GM12874 (cell line): ENCODE data around the gene DPF1.

ENCODE experiments used
- CTCF ChIP-seq: IDR thresholded peaks from 2 replicates; pipeline ENCODE4 v1.5.1; 2011; ENCODE audit warnings: low read depth, mild to moderate bottlenecking, control low read depth, low read length, moderate library complexity; ENCODE audit not compliant: insufficient read depth

Gene DPF1

GRCh38 chr19:38229585-38230073, 5.6 kb upstream of the DPF1 start:
- no peak for TF ChIP-seq CTCF

GRCh38 chr19:38228491-38229439, 4.7 kb upstream of the DPF1 start:
- TF ChIP-seq CTCF, result no peak

- no peak for TF ChIP-seq CTCF
Measured at GRCh38 chr19:38228005-38228377, 4.0 kb upstream of the DPF1 start.

- TF ChIP-seq CTCF, result no peak
Measured at GRCh38 chr19:38227287-38228004, 3.4 kb upstream of the DPF1 start.

GRCh38 chr19:38223617-38224013, 407 bp downstream of the DPF1 start:
- no peak for TF ChIP-seq CTCF

GRCh38 chr19:38223119-38223523, 901 bp downstream of the DPF1 start:
- TF ChIP-seq CTCF, result no peak

GRCh38 chr19:38221919-38222830, 1.8 kb downstream of the DPF1 start:
- no peak for TF ChIP-seq CTCF
